ENCODE results near the gene TMTC1. TPM values are rescaled to one million over a fixed set of nuclear protein-coding genes. Genes with fewer than 3 reads are reported as not detected.

Gene TMTC1
- total and polyA plus RNA-seq, 9 of the 15 experiments (the other 6 are each of a cell fraction or from before 2014, with no cell fraction given) = under 0.01 to 0.18 (median 0.06) TPM; not detected in 2

DNA sequence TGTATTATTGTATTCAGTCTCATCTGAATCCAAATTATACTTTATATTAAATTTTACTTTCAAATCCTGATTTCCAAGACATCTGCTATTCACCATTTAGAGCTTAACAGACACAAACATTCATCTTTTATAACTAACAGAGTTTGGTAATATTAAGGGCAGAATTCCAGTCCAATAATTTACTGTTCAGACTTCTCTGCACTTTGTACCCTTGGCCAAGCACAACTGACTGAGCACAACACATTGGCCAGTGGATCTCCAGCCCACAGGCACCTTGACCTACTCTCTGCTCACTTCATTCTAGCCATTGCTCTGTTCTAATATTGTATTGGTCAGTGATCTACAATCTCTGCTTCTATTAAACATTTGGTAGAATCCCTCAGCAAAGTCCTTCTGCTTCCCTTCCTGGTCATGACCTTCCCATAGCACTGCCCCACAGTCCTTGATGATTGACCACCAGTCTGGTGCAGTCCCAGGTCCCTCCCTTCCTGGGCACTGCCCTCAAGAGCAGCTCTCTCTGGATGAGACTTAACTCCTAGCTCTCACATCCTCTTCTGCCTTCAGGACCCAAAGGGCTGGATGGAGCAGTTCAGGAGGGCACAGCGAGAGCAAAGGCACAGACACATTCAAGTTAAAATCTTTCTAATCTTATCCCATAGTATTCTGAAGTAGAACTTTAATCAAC is 188.5 kb downstream of the TMTC1 start:
- H3K4me1 ChIP-seq (replicated peaks in 1 of 2; ENCODE audit: control insufficient read depth in 2 of 2, insufficient read depth in 2 of 2, low read length in 2 of 2) = no peaks in the 10 kb centered on the region
- no peak overlapping the region for H3K9ac ChIP-seq (ENCODE audit: insufficient read depth in 1 of 2, low read depth in 2 of 2, low read length in 2 of 2)
- no peak overlapping the region for H3K4me3 ChIP-seq
- no peaks in the 10 kb centered on the region for H3K36me3 ChIP-seq (ENCODE audit: control insufficient read depth, insufficient read depth, low read length)
- WGBS (ENCODE audit: insufficient coverage, low coverage, missing lambda C conversion rate) = 0% methylated on average over 1 of the region's 1 CpG
- no peak for ATAC-seq
- no peaks in the 10 kb centered on the region for H3K27me3 ChIP-seq (ENCODE audit: control insufficient read depth in 2 of 2, insufficient read depth in 2 of 2, low read length in 2 of 2)
- in situ Hi-C loops (cut with MboI) = no loop called here
- ChIA-PET POLR2A (no interaction called here), CTCF (ENCODE audit: low intra/inter-chr PET ratio) (no interaction called here)
- no peaks in the 10 kb centered on the region for H3K9me1 ChIP-seq (ENCODE audit: control insufficient read depth, insufficient read depth, low read length)
- no peak overlapping the region for H2AFZ ChIP-seq (ENCODE audit: low read depth, low read length)
- no peaks in the 10 kb centered on the region for H4K20me1 ChIP-seq (replicated peaks; ENCODE audit: control insufficient read depth, insufficient read depth, low read length)
- no peak for DNase-seq (ENCODE audit: extremely low read depth in 1 of 4, low spot score in 3 of 4)
- H3K79me2 ChIP-seq (ENCODE audit: control insufficient read depth, insufficient read depth, low read length) = no peaks in the 10 kb centered on the region
- intact Hi-C loops (cut with micrococcal nuclease) = no loop called here
- no peak overlapping the region for H3K27ac ChIP-seq (ENCODE audit: extremely low read depth, low read depth, low read length)
- FAIRE-seq = no peak
- no peaks in the 10 kb centered on the region for H3K9me3 ChIP-seq (replicated peaks; ENCODE audit: control insufficient read depth, insufficient read depth, low read depth, low read length)
- no TSS peak for BruUV-seq (replicated peaks)
- no peak overlapping the region for H3K4me2 ChIP-seq (ENCODE audit: insufficient read depth, low read length)
- TF ChIP-seq ARID4B (CRISPR knock-in tag; IDR thresholded peaks at IDR 0.05) = no peak
- no peak for TF ChIP-seq DDX20 (tag; IDR thresholded peaks at IDR 0.05; ENCODE audit: low read depth)
- TF ChIP-seq SRSF3 (IDR thresholded peaks at IDR 0.05; ENCODE audit: insufficient read depth, low read length) = no peak
- TF ChIP-seq GATAD2B (IDR thresholded peaks at IDR 0.05; ENCODE audit: borderline replicate concordance) = no peak
- TF ChIP-seq ZNF695 (CRISPR knock-in tag; IDR thresholded peaks at IDR 0.05) = no peak
- TF ChIP-seq ZNF12 (CRISPR knock-in tag; IDR thresholded peaks at IDR 0.05) = no peak
- no peak for TF ChIP-seq KLF10 (CRISPR knock-in tag; IDR thresholded peaks at IDR 0.05)
- no peak for TF ChIP-seq CREB3L1 (IDR thresholded peaks at IDR 0.05; ENCODE audit: borderline replicate concordance, low read depth)
- no peak for TF ChIP-seq RFX1 (IDR thresholded peaks at IDR 0.05)
- no peak for TF ChIP-seq TAF1 (IDR thresholded peaks at IDR 0.05; ENCODE audit: control insufficient read depth, extremely low read depth, insufficient read depth, low read length, severe bottlenecking)
- no peak for TF ChIP-seq MYNN (IDR thresholded peaks at IDR 0.05)
- no peak for TF ChIP-seq MYNN (CRISPR knock-in tag; IDR thresholded peaks at IDR 0.05)
- TF ChIP-seq TEAD4 (IDR thresholded peaks at IDR 0.05; ENCODE audit: low read length) = no peak
- TF ChIP-seq TEAD4 (CRISPR knock-in tag; IDR thresholded peaks at IDR 0.05; ENCODE audit: borderline replicate concordance) = no peak
- TF ChIP-seq PATZ1 (CRISPR knock-in tag; IDR thresholded peaks at IDR 0.05; ENCODE audit: borderline replicate concordance) = no peak
- no peak for TF ChIP-seq NFXL1 (CRISPR knock-in tag; IDR thresholded peaks at IDR 0.05)

Data from K562 (cell line).